ENCODE results near the gene C3orf38. TPM values are rescaled to one million over a fixed set of nuclear protein-coding genes. Genes with fewer than 3 reads are reported as not detected.
"Not testable (repeated sequence)": the region's sequence is repeated elsewhere in the genome, so short reads cannot be mapped to it uniquely, and the experiment has no call there.

C3orf38 gene
- total RNA-seq, 4 donors from 2014 or later = 6.0 to 14.5 (median 8.5) TPM

GRCh38 chr3:88180398-88180999, 30.7 kb downstream of the C3orf38 start:
- H3K27me3 ChIP-seq = no peaks in the 10 kb centered on the region
- no peak for TF ChIP-seq POLR2A (IDR thresholded peaks at IDR 0.05)
- DNase-seq = no peak
- H3K4me3 ChIP-seq = no peak overlapping the region
- ATAC-seq = no peak
- H3K27ac ChIP-seq = no peak overlapping the region
- H3K36me3 ChIP-seq = no peaks in the 10 kb centered on the region
- H3K9me3 ChIP-seq = no peaks in the 10 kb centered on the region
- in situ Hi-C loops (cut with MboI; ENCODE audit: low sequenced_read_pairs in 4 of 4) (no loop called here), intact Hi-C loops (cut with DNase I; ENCODE audit: low total_unique reads) (no loop called here)
- H3K4me1 ChIP-seq = no peaks in the 10 kb centered on the region

- H3K4me3 ChIP-seq; DNase-seq; H3K36me3 ChIP-seq; H3K27ac ChIP-seq; intact Hi-C loops (cut with DNase I; ENCODE audit: low total_unique reads); H3K9me3 ChIP-seq; H3K4me1 ChIP-seq; in situ Hi-C loops (cut with MboI; ENCODE audit: low sequenced_read_pairs in 4 of 4); H3K27me3 ChIP-seq; ATAC-seq: not testable (repeated sequence)
Measured at GRCh38 chr3:88182165-88182918, 32.6 kb downstream of the C3orf38 start.

GRCh38 chr3:88188436-88188835, 38.7 kb downstream of the C3orf38 start:
- Histone ChIP-seq H3K9me3 (no peaks in the 10 kb centered on the region), H3K27me3 (no peaks in the 10 kb centered on the region), H3K4me1 (no peaks in the 10 kb centered on the region), H3K27ac (no peak overlapping the region), H3K36me3 (no peaks in the 10 kb centered on the region), H3K4me3 (no peak overlapping the region)
- intact Hi-C loops (cut with DNase I; ENCODE audit: low total_unique reads) (no loop called here), in situ Hi-C loops (cut with MboI; ENCODE audit: low sequenced_read_pairs in 4 of 4) (no loop called here)
- no peak for TF ChIP-seq POLR2A (IDR thresholded peaks at IDR 0.05)
- TF ChIP-seq CTCF (IDR thresholded peaks at IDR 0.05 in 4 of 5, conservative IDR thresholded peaks at IDR 0.05 in 1 of 5) = no peak
- DNase-seq = peak in 1 of 2 donors; percentile 36
- no peak for ATAC-seq

GRCh38 chr3:88189361-88189810, 39.6 kb downstream of the C3orf38 start:
- TF ChIP-seq POLR2A (IDR thresholded peaks at IDR 0.05) (no peak), CTCF (IDR thresholded peaks at IDR 0.05 in 4 of 5, conservative IDR thresholded peaks at IDR 0.05 in 1 of 5) (no peak)
- DNase-seq = no peak

GRCh38 chr3:88191872-88192409, 42.2 kb downstream of the C3orf38 start:
- Histone ChIP-seq H3K4me1 (no peaks in the 10 kb centered on the region), H3K27ac (no peak overlapping the region), H3K36me3 (no peaks in the 10 kb centered on the region), H3K9me3 (no peaks in the 10 kb centered on the region), H3K27me3 (no peaks in the 10 kb centered on the region), H3K4me3 (no peak overlapping the region)
- TF ChIP-seq POLR2A (IDR thresholded peaks at IDR 0.05) = no peak
- TF ChIP-seq CTCF (IDR thresholded peaks at IDR 0.05 in 4 of 5, conservative IDR thresholded peaks at IDR 0.05 in 1 of 5) = no peak
- DNase-seq (no peak), ATAC-seq (no peak)
- intact Hi-C loops (cut with DNase I; ENCODE audit: low total_unique reads) (no loop called here), in situ Hi-C loops (cut with MboI; ENCODE audit: low sequenced_read_pairs in 4 of 4) (no loop called here)

More at GRCh38 chr3:88189361-88189810, 39.6 kb downstream of the C3orf38 start:
- Histone ChIP-seq H3K27ac (no peak overlapping the region), H3K27me3 (no peaks in the 10 kb centered on the region), H3K4me3 (no peak overlapping the region), H3K4me1 (no peaks in the 10 kb centered on the region), H3K9me3 (no peaks in the 10 kb centered on the region), H3K36me3 (no peaks in the 10 kb centered on the region)
- in situ Hi-C loops (cut with MboI; ENCODE audit: low sequenced_read_pairs in 4 of 4) (no loop called here), intact Hi-C loops (cut with DNase I; ENCODE audit: low total_unique reads) (no loop called here)
- ATAC-seq = no peak
